OCI-LY7 (cell line): Measurements from ENCODE around the gene GIPC1.

Experiments used
- CTCF ChIP-seq: fragments of 200-600 bp; sonication (generic); conservative IDR thresholded peaks from 2 replicates; pipeline ENCODE4 v1.5.1; 2014; ENCODE audit warnings: mild to moderate bottlenecking, antibody characterized with exemption, low read length, moderate library complexity, mixed read lengths
- EZH2phosphoT487 ChIP-seq: fragments of 200-600 bp; sonication (generic); IDR thresholded peaks from 2 replicates; pipeline ENCODE4 v1.6.1; 2018; ENCODE audit warnings: low read depth, borderline replicate concordance, mild to moderate bottlenecking, mixed run types, antibody characterized with exemption, low read length, moderate library complexity, mixed read lengths

- no peak for TF ChIP-seq CTCF
- no peak for TF ChIP-seq EZH2phosphoT487
Observed at GRCh38 chr19:14470031-14470876, 25.7 kb downstream of the GIPC1 start.
